ENCODE results near the gene ACTL7A.

DNA sequence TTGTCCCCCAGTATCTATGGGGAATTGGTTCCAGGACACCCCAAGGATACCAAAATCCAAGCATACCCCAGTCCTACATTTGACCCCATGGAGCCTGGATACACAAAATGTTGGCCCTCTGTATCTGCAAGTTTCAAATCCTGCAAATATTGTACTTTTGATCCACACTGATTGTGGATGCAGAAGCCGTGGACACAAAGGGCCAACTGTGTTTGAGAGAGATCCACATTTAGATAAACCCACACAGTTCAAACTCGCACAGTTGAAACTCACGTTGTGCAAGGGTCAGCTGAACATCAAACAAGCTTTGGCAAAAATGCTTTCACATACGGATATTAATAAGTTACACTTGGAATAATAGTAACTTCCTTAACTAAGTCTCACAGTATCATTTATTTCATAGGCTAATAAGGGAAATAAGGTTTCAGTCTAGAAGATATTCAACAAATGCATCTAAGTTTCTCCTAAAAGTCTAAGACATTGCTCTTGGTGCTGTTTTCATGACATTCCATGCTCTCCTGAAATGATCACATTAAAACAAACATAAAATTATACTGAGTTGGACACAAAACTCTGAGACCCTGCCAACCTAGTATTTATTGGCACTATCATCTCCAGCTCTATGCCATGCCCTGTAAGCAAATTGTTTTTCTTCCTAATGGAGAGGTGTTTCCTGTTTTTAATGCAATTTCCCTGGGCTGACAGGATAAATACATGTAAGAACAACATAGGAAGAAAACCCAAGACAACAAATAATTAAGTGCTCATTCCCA, 32.3 kb downstream of the ACTL7A start:
- no peak for TF ChIP-seq POLR2A (IDR thresholded peaks at IDR 0.05)
- TF ChIP-seq, protein P1, sequence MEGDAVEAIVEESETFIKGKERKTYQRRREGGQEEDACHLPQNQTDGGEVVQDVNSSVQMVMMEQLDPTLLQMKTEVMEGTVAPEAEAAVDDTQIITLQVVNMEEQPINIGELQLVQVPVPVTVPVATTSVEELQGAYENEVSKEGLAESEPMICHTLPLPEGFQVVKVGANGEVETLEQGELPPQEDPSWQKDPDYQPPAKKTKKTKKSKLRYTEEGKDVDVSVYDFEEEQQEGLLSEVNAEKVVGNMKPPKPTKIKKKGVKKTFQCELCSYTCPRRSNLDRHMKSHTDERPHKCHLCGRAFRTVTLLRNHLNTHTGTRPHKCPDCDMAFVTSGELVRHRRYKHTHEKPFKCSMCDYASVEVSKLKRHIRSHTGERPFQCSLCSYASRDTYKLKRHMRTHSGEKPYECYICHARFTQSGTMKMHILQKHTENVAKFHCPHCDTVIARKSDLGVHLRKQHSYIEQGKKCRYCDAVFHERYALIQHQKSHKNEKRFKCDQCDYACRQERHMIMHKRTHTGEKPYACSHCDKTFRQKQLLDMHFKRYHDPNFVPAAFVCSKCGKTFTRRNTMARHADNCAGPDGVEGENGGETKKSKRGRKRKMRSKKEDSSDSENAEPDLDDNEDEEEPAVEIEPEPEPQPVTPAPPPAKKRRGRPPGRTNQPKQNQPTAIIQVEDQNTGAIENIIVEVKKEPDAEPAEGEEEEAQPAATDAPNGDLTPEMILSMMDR (IDR thresholded peaks at IDR 0.05), result no peak
- no peak for TF ChIP-seq EP300 (IDR thresholded peaks at IDR 0.05)

Measured in tibial nerve (tissue), 4 donors.